Astrocyte (in vitro differentiated cells and primary cell): Measurements from ENCODE around the gene OPTN. TPM values are rescaled to one million over a fixed set of nuclear protein-coding genes. Genes with fewer than 3 reads are reported as not detected.
"Not testable (repeated sequence)": the region's sequence is repeated elsewhere in the genome, so short reads cannot be mapped to it uniquely, and the experiment has no call there.

ENCODE experiments used
- DNase-seq: peaks from one replicate; pipeline ENCODE4 v3.0.0-alpha.2; 2010; ENCODE audit warnings: low read depth
- FAIRE-seq: peaks from 2 replicates; lab custom pipeline; 2011; peaks lifted over from hg19 to GRCh38; lab: Jason Lieb, UNC
- H2AFZ ChIP-seq: 2 replicates; pipeline ENCODE4 v1.6.0; 2012; ENCODE audit warnings: low read depth, low read length, inconsistent platforms
- H3K27ac ChIP-seq: 2 replicates; pipeline ENCODE4 v1.5.1; 2011; ENCODE audit warnings: low read depth, low read length, inconsistent platforms
- H3K27me3 ChIP-seq: 2 replicates; pipeline ENCODE4 v1.6.0; 2011; ENCODE audit warnings: low read length, inconsistent platforms; ENCODE audit not compliant: insufficient read depth
- H3K36me3 ChIP-seq: 2 replicates; pipeline ENCODE4 v1.5.1; 2011; ENCODE audit warnings: low read length, inconsistent platforms; ENCODE audit not compliant: insufficient read depth
- H3K4me1 ChIP-seq: 2 replicates; pipeline ENCODE4 v1.5.1; 2011; ENCODE audit warnings: low read length, inconsistent platforms; ENCODE audit not compliant: insufficient read depth
- H3K4me2 ChIP-seq: 2 replicates; pipeline ENCODE4 v1.6.0; 2012; ENCODE audit warnings: low read length, inconsistent platforms
- H3K4me3 ChIP-seq: 2 replicates; pipeline ENCODE4 v1.5.1; 2011; ENCODE audit warnings: low read depth, mild to moderate bottlenecking, low read length, inconsistent platforms; ENCODE audit not compliant: insufficient read depth
- H3K79me2 ChIP-seq: 2 replicates; pipeline ENCODE4 v1.6.0; 2012; ENCODE audit warnings: mild to moderate bottlenecking, low read length, inconsistent platforms; ENCODE audit not compliant: insufficient read depth
- H3K9ac ChIP-seq: 2 replicates; pipeline ENCODE4 v1.6.0; 2012; ENCODE audit warnings: mild to moderate bottlenecking, low read length, inconsistent platforms
- H3K9me3 ChIP-seq: 2 replicates; pipeline ENCODE4 v1.5.1; 2012; ENCODE audit warnings: low read depth, mild to moderate bottlenecking, low read length, inconsistent platforms; ENCODE audit not compliant: insufficient read depth
- H4K20me1 ChIP-seq: 2 replicates; pipeline ENCODE4 v1.6.0; 2012; ENCODE audit warnings: low read length, inconsistent platforms; ENCODE audit not compliant: insufficient read depth
- H3K27ac Mint-ChIP-seq: one replicate; pipeline ENCODE4 v1.8.0; 2021; ENCODE audit warnings: mild to moderate bottlenecking, mixed read lengths; ENCODE audit not compliant: unreplicated experiment
- H3K27me3 Mint-ChIP-seq: one replicate; pipeline ENCODE4 v1.8.0; 2021; ENCODE audit warnings: low read depth, mixed read lengths; ENCODE audit not compliant: unreplicated experiment
- H3K36me3 Mint-ChIP-seq: one replicate; pipeline ENCODE4 v1.8.0; 2021; ENCODE audit warnings: low read depth, mixed read lengths; ENCODE audit not compliant: unreplicated experiment
- H3K4me1 Mint-ChIP-seq: one replicate; pipeline ENCODE4 v1.8.0; 2021; ENCODE audit warnings: low read depth, mixed read lengths; ENCODE audit not compliant: unreplicated experiment
- H3K4me3 Mint-ChIP-seq: one replicate; pipeline ENCODE4 v1.8.0; 2021; ENCODE audit warnings: mild to moderate bottlenecking, moderate library complexity, mixed read lengths; ENCODE audit not compliant: unreplicated experiment
- H3K9me3 Mint-ChIP-seq: one replicate; pipeline ENCODE4 v1.8.0; 2021; ENCODE audit warnings: mild to moderate bottlenecking, mixed read lengths; ENCODE audit not compliant: unreplicated experiment
- CTCF ChIP-seq: IDR thresholded peaks from 2 replicates; pipeline ENCODE4 v1.5.1; 2011; ENCODE audit warnings: low read depth, mild to moderate bottlenecking, inconsistent platforms, low read length, moderate library complexity; ENCODE audit not compliant: insufficient read depth
- EZH2 ChIP-seq: IDR thresholded peaks from 2 replicates; pipeline ENCODE4 v1.6.1; 2012; ENCODE audit warnings: mild to moderate bottlenecking, low read length, inconsistent platforms; ENCODE audit not compliant: insufficient read depth
- total RNA-seq: library from RNA; stranded (reverse); gene quantifications from 2 replicates; pipeline ENCODE4 v1.2.1, GENCODE V29; 2021

OPTN gene
- total RNA-seq, 1 donor from 2014 or later = 164 TPM

- Histone ChIP-seq H3K36me3 (no peaks in the 10 kb centered on the region), H3K9me3 (no peaks in the 10 kb centered on the region), H3K27me3 (no peaks in the 10 kb centered on the region), H3K27ac (no peak overlapping the region), H2AFZ (no peak overlapping the region), H3K4me2 (no peak overlapping the region), H3K9ac (no peak overlapping the region), H3K4me1 (peaks cover 11% of the 10 kb centered on the region), H3K4me3 (no peak overlapping the region), H4K20me1 (no peaks in the 10 kb centered on the region), H3K79me2 (no peaks in the 10 kb centered on the region)
- DNase-seq = no peak
- Mint-ChIP-seq H3K9me3 (peaks cover 8% of the 10 kb centered on the region), H3K36me3 (peaks cover 16% of the 10 kb centered on the region), H3K27me3 (no peaks in the 10 kb centered on the region), H3K27ac (no peak overlapping the region), H3K4me3 (no peak overlapping the region), H3K4me1 (peaks cover 7% of the 10 kb centered on the region)
- no peak for TF ChIP-seq EZH2
- no peak for TF ChIP-seq CTCF
- no peak for FAIRE-seq
Measured at GRCh38 chr10:13092291-13093102, 7.5 kb upstream of the OPTN start.

GRCh38 chr10:13094082-13094481 is 5.9 kb upstream of the OPTN start:
- not testable (repeated sequence) for H3K27me3 ChIP-seq, H3K4me3 ChIP-seq, H3K36me3 ChIP-seq, H3K4me1 Mint-ChIP-seq, H3K4me3 Mint-ChIP-seq, FAIRE-seq, H3K27me3 Mint-ChIP-seq, H3K9me3 ChIP-seq, H2AFZ ChIP-seq, H3K9me3 Mint-ChIP-seq, H3K79me2 ChIP-seq, H3K4me2 ChIP-seq, DNase-seq, H3K4me1 ChIP-seq, H3K27ac Mint-ChIP-seq, H3K9ac ChIP-seq, H4K20me1 ChIP-seq, H3K27ac ChIP-seq
- H3K36me3 Mint-ChIP-seq = peaks cover 12% of the 10 kb centered on the region

GRCh38 chr10:13095094-13095493 is 4.9 kb upstream of the OPTN start:
- Mint-ChIP-seq H3K27me3 (no peaks in the 10 kb centered on the region), H3K4me3 (no peak overlapping the region), H3K4me1 (peaks cover 3% of the 10 kb centered on the region), H3K9me3 (peaks cover 8% of the 10 kb centered on the region), H3K27ac (no peak overlapping the region), H3K36me3 (peaks cover 12% of the 10 kb centered on the region)
- Histone ChIP-seq H3K4me2 (no peak overlapping the region), H3K9me3 (no peaks in the 10 kb centered on the region), H4K20me1 (no peaks in the 10 kb centered on the region), H3K36me3 (no peaks in the 10 kb centered on the region), H3K4me3 (no peak overlapping the region), H3K27me3 (no peaks in the 10 kb centered on the region), H3K27ac (no peak overlapping the region), H3K9ac (no peak overlapping the region), H3K79me2 (no peaks in the 10 kb centered on the region), H3K4me1 (peaks cover 3% of the 10 kb centered on the region), H2AFZ (no peak overlapping the region)
- DNase-seq (no peak), FAIRE-seq (no peak)
- TF ChIP-seq CTCF = no peak
- TF ChIP-seq EZH2 = no peak
